Activated CD4-positive, alpha-beta T cell treated with anti-CD3 and anti-CD28 coated beads, Interleukin-2, amount 50 U/mL, for 1 hour (primary cell): ENCODE results near the gene MGST2.

ENCODE experiments used
- DNase-seq: peaks from one replicate; pipeline ENCODE4 v3.0.0-alpha.2; 2020

MGST2 gene

DNA sequence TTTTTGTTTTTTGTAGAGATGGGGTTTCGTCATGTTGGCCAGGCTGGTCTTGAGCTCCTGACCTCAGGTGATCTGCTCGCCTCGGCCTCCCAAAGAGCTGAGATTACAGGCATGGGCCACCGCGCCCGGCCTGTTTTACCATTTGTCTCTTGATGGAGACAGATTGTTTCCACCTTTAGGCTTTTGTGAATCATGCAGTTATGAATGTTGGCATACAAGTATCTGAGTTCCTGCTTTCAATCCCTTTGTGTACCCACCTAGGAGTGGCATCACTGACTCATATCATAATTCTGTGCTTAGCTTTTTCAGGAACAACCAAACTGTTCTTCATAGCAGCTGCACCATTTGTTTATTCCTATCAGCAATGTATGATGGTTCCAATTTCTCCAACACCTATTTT is 20.2 kb upstream of the MGST2 start:
- DNase-seq: no peak

GRCh38 chr4:139647184-139647583 is 18.4 kb upstream of the MGST2 start:
- no peak for DNase-seq

DNA sequence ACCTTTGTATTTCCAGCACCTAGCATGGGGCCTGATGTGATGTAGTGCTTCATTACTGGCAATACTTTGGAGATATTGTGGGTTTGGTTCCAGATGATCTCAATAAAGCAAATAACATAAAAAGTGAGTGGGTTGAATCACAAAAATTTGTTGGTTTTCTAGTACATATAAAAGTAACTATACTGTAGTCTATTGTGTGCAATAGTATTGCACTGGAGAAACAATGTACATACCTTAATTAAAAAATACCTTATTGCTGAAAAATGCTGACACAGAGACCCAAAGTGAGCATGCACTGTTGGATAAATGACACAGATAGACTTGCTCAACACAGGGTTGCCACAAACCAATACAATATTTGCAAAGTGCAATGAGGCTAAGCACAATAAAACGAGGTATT is 17.7 kb upstream of the MGST2 start:
- no peak for DNase-seq

DNA sequence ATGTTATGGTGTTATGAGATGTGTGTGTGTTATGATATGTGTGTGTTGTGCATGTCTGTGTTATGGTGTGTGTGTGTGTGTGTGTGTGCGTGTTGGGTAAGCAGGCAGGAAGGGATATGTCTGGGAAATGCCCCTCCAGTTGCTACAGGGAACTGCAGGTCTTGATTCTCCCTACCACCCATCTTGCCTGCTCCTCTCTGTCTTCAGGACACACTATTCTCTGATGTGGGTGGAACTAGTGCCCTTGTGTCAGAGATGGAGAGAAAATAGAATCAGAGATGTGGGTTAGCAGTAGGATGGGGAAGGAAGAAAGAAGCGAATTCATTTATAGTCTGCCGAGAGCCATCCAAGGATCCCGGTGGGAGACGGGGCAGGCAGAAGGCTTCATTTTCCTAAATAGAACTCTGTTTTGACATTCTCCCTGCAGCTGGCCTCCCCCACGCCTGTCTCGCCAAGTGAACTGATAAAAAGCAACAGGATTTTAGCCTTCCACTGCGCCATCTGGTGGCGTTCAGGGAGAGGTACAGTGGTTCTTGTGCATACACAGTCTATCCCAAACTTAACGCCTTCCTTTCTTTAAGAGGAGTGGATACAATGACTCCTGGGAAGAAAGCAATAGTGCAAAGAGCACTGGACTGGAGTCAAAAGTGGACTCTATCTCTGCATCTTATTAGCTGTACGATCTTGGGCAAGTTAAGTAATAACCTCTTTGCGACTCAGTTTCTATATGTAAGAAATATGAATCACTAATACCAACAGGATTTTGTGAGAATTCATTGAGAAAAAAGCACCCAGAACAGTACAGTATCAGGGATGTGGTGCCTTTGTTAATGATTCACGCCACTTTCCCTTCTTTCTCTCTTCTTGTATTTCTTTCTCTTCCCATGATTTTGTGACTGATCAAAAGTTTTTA is 14.1 kb upstream of the MGST2 start:
- peak; percentile 67 for DNase-seq

DNA sequence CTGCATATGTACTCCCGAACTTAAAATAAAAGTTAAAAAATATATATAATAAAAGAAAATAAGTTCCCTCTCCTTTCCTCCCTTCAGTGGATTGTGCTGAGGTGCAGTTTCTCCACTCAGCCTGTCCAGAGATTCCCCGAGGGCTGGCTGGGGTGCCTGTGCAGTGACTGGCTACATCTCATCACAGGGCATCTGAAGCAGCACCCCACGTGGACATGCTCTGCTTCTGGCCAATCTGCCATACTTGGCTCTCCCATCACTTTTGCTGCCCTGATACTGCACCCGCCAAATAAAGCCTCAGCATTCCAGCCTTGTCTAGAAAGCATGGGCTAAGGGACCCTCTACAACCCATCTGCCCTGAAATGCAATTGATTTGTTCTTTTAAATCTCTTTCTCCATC is 11.1 kb upstream of the MGST2 start:
- no peak for DNase-seq

- DNase-seq: no peak
These were observed 10.5 kb upstream of the MGST2 start for GRCh38 chr4:139655116-139655515.

- DNase-seq: peak; percentile 34
These were observed 8.8 kb upstream of the MGST2 start for GRCh38 chr4:139656614-139657486.

- no peak for DNase-seq
These were observed 7.4 kb upstream of the MGST2 start for GRCh38 chr4:139658185-139658584.

DNA sequence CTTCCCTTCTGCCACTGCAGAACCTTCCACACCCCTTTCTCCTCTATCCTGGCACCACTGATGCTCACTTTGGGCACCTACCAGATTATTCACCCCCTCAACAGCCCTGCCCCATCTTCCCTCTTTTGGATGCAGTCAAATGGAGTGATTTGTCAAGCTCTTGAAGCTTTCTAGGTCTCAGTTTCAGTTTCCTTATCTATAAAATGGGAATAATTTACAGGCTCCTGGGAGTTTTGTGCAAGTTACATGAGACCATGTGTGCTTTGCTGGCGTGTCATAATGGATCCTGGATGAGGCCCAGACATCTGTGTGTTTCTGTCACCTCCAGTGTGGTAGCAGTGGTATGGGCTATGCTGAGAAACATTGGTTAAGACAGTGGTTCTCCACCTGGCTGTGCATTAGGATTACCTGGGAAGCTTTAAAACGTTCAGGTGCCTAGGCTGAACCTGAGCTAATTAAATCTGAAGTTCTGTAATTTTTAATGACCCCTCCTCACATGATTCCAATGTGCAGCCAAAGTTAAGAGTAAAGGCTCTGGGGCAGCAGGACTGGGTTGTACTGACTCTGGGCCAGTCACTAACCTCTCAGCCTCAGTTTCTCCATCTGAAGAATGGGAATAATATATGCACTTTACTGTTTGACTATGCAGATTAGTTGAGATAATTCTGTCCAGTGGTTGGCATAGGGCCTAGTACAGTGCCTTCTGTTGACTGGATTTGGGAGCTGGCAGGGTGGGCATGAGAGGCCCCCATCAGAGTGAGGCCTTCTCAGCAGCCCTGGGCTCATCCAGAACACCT is 6.8 kb upstream of the MGST2 start:
- DNase-seq: no peak

- DNase-seq: no peak
These were observed 5.7 kb upstream of the MGST2 start for GRCh38 chr4:139659735-139660424.

DNA sequence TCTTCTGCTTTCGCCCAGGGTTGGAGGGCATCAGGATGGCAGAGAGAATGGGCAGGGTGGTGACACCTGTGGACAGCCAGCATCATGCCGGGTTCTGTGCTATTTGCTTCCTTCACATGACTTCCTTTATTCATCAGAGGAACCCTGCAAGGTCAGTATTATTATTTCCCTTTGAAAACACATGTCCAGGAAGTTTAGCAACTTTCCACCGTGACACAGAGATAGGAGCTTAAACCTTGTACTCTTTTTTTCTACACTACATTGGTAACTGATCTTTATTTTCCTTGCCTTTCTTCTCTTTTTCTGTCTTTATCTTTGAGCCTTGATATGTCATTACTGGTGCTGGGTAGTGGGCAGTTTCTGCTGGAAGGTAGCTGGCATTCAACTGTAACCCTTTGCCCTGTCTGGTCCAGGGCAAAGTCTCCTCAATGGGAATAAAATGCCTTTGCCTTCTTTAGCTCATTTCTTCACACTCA is 5.0 kb upstream of the MGST2 start:
- no peak for DNase-seq

- DNase-seq: no peak
These were observed 2.0 kb upstream of the MGST2 start for GRCh38 chr4:139663561-139664138.

DNA sequence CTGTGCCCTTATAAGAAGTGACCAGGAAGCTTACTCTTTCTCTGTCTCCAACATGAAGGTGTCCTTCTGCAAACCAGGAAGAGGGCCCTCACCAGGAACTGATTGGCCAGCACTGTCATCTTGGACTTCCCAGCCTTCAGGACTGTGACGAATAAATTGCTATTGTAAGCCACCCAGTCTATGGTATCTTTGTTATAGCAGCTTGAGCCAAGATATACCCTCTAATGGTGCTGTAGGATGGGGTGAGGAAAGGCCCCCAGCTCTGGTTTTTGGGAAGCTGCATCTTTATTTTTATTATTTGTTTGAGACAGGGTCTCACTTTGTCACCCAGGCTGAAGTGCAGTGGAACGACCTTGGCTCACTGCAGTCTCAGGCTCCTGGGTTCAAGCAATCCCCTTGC is 1.2 kb upstream of the MGST2 start:
- DNase-seq: no peak

DNA sequence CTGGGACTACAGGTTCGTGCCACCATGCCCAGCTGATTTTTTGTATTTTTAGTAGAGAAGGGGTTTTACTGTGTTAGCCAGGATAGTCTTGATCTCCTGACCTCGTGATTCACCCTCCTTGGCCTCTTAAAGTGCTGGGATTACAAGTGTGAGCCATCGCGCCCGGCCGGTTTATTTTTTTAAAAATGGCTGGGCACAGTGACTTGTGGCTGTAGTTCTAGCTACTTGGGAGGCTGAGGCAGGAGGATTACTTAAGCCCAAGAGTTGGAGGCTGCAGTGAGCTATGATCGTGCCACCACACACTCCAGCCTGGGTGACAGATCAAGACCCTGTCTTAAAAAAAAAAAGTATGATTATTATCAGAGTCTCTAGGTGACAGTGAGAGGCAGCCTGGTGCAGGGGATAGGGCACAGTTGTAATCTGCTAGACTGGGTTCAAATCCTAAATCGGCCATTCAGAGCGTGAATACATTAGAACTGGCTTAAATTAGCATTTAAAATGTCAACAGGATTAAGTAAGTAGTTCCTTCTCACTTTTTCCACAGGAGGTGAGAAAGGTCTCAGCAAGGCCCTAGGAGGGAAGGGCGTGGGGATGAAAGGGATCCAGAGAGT is 435 bp upstream of the MGST2 start:
- no peak for DNase-seq

GRCh38 chr4:139666735-139667281 is 1.2 kb downstream of the MGST2 start:
- no peak for DNase-seq

- no peak for DNase-seq
These were observed 2.4 kb downstream of the MGST2 start for GRCh38 chr4:139668036-139668435.

DNA sequence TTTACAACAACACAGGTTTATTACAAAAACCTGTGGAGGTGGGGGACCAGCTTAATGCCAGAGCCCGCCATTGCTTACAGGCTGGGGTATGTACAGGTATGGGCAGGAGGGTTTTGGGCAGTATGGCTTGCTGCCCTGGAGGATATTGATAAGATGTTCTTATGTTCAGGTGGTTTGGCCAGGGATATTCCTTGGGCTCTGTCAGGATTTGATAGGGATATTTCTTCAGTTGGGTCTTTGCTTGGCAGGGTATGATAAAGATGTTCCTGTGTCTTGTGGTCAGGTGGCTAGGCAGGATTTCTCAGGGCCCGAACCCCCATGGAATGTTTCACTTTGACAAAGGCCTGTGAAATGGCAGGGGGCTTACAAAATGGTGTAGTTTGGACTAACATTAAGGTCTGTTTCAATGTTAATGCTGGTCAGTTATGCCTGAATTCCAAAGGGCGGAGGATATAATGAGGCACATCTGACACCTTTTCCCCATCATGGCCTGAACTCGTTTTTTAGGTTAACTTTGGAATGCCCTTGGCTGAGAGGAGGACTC is 3.1 kb downstream of the MGST2 start:
- DNase-seq: no peak

- no peak for DNase-seq
These were observed 3.7 kb downstream of the MGST2 start for GRCh38 chr4:139669335-139669734.

DNA sequence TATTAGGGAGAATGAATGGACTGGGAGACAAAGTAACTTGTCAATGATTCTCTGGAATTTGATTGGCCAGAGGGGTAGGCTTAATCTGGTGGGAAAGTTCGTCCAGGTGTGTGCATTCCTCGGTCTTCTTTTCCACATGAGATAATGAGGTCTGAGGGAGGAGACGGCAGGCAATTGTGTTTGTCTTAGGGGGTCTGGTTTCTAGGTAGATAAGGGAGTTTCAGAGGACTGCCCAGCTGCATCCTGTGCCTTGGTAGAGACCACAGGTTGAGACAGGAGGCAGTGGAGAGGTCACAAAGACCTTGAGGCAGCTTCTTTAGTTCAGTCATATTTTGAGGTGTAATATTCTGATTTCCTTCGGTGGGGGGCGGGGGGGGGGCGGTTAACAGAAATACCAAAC is 4.3 kb downstream of the MGST2 start:
- no peak for DNase-seq

GRCh38 chr4:139670775-139671174 is 5.2 kb downstream of the MGST2 start:
- no peak for DNase-seq

GRCh38 chr4:139672215-139672614 is 6.6 kb downstream of the MGST2 start:
- DNase-seq: no peak
